ENCODE measurements around the gene USP19. TPM values are rescaled to one million over a fixed set of nuclear protein-coding genes. Genes with fewer than 3 reads are reported as not detected.

The USP19 gene
- total RNA-seq, 6 donors from 2014 or later, result 42.6 to 76.4 (median 57.2) TPM

DNA sequence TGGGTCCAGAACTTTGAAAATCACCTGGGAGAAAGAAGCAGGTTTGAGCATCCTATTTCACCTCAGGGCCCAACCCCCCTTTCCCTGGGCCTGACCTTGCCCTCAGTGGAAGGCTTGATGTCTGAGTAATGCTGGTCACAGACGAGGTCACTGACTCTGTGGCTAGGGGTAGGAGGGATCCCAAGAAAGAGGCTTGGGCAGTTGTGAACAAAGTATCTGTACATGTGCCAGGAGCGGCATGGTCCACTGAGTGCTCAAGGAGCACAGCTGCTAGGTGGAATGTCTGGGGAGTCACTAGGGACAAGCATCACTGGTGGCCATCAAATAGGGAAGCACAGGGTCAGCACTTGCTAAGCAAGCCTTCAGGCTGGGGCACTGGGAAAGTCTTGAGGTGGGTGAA is 38.2 kb upstream of the USP19 start:
- Histone ChIP-seq H3K36me3 (peaks cover 8 to 25% (median 12%) of the 10 kb centered on the region in 4 donors), H3K4me3 (no peak overlapping the region), H3K4me1 (peaks cover 0 to 6% (median 0%) of the 10 kb centered on the region in 4 donors), H3K27me3 (no peaks in the 10 kb centered on the region), H3K9me3 (no peaks in the 10 kb centered on the region), H3K27ac (no peak overlapping the region)
- ATAC-seq (ENCODE audit: low FRiP score in 2 of 2) (no peak), DNase-seq (no peak)
- TF ChIP-seq POLR2AphosphoS5 (IDR thresholded peaks at IDR 0.05), result no peak
- TF ChIP-seq POLR2A (IDR thresholded peaks at IDR 0.05), result no peak
- TF ChIP-seq EP300 (IDR thresholded peaks at IDR 0.05), result no peak
- TF ChIP-seq, protein P1, sequence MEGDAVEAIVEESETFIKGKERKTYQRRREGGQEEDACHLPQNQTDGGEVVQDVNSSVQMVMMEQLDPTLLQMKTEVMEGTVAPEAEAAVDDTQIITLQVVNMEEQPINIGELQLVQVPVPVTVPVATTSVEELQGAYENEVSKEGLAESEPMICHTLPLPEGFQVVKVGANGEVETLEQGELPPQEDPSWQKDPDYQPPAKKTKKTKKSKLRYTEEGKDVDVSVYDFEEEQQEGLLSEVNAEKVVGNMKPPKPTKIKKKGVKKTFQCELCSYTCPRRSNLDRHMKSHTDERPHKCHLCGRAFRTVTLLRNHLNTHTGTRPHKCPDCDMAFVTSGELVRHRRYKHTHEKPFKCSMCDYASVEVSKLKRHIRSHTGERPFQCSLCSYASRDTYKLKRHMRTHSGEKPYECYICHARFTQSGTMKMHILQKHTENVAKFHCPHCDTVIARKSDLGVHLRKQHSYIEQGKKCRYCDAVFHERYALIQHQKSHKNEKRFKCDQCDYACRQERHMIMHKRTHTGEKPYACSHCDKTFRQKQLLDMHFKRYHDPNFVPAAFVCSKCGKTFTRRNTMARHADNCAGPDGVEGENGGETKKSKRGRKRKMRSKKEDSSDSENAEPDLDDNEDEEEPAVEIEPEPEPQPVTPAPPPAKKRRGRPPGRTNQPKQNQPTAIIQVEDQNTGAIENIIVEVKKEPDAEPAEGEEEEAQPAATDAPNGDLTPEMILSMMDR (IDR thresholded peaks at IDR 0.05), result no peak
- WGBS, 2 donors, result 67 to 86% methylated on average over 2 of the region's 2 CpGs

DNA sequence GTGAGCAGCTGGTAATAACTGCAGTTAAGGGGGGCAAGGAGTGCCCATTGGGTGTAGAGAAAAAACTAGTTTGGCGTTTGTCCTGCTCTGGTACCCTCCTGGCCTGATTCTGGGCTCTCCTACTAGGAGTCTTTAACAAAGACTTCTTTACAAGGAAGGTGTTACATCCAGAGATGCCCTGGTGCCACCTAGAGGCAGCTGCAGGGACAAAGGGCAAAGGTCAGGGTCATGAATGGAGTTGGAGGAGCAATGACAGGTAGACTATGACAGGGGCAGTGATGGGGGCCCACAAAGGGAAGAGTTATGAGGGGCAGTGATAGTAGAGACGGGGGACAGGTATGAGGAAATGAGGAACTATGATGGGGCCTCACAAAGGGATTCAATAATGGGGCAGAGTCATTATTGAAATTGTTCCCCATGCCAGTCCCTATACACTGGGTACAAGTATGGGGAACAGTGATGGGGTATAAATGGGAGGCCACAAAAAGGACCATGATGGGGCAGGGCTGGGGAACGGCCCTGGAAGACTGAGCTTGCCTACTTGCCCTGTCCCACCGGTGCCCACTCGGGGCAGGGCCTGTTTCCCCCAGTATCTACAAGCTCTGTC is 37.6 kb upstream of the USP19 start:
- TF ChIP-seq, protein P1 (IDR thresholded peaks at IDR 0.05), result peak in 4 of 6 experiments; percentile 20 to 49 (median 30)
- no peak for TF ChIP-seq POLR2AphosphoS5 (IDR thresholded peaks at IDR 0.05)
- peak in 1 of 2 donors; percentile 32 for ATAC-seq (ENCODE audit: low FRiP score in 2 of 2)
- no peak overlapping the region for H3K4me3 ChIP-seq
- H3K9me3 ChIP-seq, result no peaks in the 10 kb centered on the region
- peak in 1 of 2 donors; percentile 50 for DNase-seq
- WGBS, 2 donors, result 63 to 67% methylated on average over 5 of the region's 5 CpGs
- no peaks in the 10 kb centered on the region for H3K27me3 ChIP-seq
- peaks cover 3 to 19% (median 6%) of the 10 kb centered on the region in 4 donors for H3K36me3 ChIP-seq
- H3K4me1 ChIP-seq, result peaks cover 0 to 6% (median 0%) of the 10 kb centered on the region in 4 donors
- H3K27ac ChIP-seq, result no peak overlapping the region

DNA sequence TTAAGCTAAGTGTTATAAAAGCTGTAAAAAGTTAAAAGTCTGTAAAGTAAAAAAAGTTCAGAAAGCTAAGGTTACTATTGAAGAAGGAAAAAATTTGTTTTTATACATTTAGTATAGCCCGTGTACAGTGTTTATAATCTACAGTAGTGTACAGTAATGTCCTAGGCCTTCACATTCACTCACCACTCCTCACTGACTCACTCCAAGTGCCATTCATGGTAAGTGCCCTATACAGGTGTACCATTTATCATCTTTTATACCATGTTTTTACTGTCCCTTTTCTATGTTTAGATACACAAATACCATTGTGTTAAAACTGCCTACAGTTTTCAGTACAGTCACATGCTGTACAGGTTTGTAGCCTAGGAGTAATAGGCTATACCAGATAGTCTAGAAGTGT is 36.7 kb upstream of the USP19 start:
- no peaks in the 10 kb centered on the region for H3K9me3 ChIP-seq
- TF ChIP-seq POLR2AphosphoS5 (IDR thresholded peaks at IDR 0.05) (no peak), POLR2A (IDR thresholded peaks at IDR 0.05) (no peak), EP300 (IDR thresholded peaks at IDR 0.05) (no peak)
- TF ChIP-seq, protein P1 (IDR thresholded peaks at IDR 0.05), result no peak
- no peak overlapping the region for H3K4me3 ChIP-seq
- H3K4me1 ChIP-seq, result no peaks in the 10 kb centered on the region
- WGBS, 2 donors, result 64 to 83% methylated on average over 1 of the region's 1 CpG
- H3K36me3 ChIP-seq, result peaks cover 0 to 10% (median 0%) of the 10 kb centered on the region in 4 donors
- no peak for ATAC-seq (ENCODE audit: low FRiP score in 2 of 2)
- H3K27me3 ChIP-seq, result no peaks in the 10 kb centered on the region
- DNase-seq, result no peak
- H3K27ac ChIP-seq, result no peak overlapping the region

DNA sequence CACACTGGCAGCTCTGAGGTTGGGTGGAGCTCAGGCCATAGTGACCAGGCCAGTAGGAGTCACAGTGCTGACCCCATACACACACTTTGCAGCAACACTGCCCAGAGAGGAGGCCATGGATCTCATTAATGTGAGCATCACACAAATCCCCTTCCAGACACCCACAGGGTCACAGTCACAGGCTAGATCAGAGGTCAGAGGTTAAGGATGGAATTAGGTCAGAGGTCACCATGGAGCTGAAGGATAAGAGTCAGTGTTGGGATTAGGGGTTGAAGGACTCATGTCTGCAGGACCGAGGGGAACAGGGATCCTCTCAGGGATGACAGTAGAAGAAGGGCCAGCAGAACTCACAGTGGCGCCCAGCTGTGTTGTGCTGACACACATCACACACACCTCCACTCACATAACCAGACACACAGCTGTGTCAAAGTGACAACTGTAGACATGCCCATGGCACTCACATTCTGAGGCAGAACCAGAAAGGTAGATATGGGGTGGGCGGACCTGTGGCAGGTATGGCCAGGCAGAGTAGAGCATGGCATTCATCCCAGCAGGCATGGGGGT is 32.8 kb upstream of the USP19 start:
- Histone ChIP-seq H3K36me3 (no peaks in the 10 kb centered on the region), H3K9me3 (no peaks in the 10 kb centered on the region), H3K27me3 (no peaks in the 10 kb centered on the region), H3K4me1 (no peaks in the 10 kb centered on the region), H3K4me3 (no peak overlapping the region), H3K27ac (no peak overlapping the region)
- 78 to 87% methylated on average over 3 of the region's 3 CpGs for WGBS, 2 donors
- DNase-seq (no peak), ATAC-seq (ENCODE audit: low FRiP score in 2 of 2) (no peak)
- no peak for TF ChIP-seq POLR2AphosphoS5 (IDR thresholded peaks at IDR 0.05)
- no peak for TF ChIP-seq EP300 (IDR thresholded peaks at IDR 0.05)
- TF ChIP-seq, protein P1 (IDR thresholded peaks at IDR 0.05), result no peak
- no peak for TF ChIP-seq POLR2A (IDR thresholded peaks at IDR 0.05)

DNA sequence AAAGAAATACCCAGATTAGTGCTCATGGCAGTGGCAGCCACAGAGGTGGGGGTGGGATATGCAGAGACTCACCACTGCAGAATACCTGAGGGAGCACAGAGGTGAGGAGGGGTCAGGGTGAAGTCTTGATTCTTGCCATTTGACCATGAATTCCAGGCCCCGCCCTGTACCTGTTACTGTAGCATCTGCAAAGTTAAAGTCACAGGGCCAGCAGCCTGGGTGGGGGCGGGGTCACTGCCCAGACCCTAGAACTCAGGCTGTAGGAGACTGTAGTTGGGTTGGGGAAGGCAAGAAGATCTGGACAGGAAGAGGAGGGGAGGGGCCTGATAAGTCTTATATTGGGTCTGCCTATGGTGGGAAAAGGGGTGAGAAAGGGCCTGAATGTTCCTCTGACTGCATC is 31.0 kb upstream of the USP19 start:
- no peak overlapping the region for H3K4me3 ChIP-seq
- no peak for ATAC-seq (ENCODE audit: low FRiP score in 2 of 2)
- no peaks in the 10 kb centered on the region for H3K27me3 ChIP-seq
- no peak for DNase-seq
- WGBS, 2 donors, result 87 to 100% methylated on average over 2 of the region's 2 CpGs
- H3K4me1 ChIP-seq, result no peaks in the 10 kb centered on the region
- TF ChIP-seq POLR2AphosphoS5 (IDR thresholded peaks at IDR 0.05) (no peak), EP300 (IDR thresholded peaks at IDR 0.05) (no peak), POLR2A (IDR thresholded peaks at IDR 0.05) (no peak)
- TF ChIP-seq, protein P1 (IDR thresholded peaks at IDR 0.05), result no peak
- no peaks in the 10 kb centered on the region for H3K9me3 ChIP-seq
- no peak overlapping the region for H3K27ac ChIP-seq
- H3K36me3 ChIP-seq, result no peaks in the 10 kb centered on the region

Data from upper lobe of left lung (tissue), 6 donors.